Measurements from ENCODE around the gene CALM1.

CALM1 gene

DNA sequence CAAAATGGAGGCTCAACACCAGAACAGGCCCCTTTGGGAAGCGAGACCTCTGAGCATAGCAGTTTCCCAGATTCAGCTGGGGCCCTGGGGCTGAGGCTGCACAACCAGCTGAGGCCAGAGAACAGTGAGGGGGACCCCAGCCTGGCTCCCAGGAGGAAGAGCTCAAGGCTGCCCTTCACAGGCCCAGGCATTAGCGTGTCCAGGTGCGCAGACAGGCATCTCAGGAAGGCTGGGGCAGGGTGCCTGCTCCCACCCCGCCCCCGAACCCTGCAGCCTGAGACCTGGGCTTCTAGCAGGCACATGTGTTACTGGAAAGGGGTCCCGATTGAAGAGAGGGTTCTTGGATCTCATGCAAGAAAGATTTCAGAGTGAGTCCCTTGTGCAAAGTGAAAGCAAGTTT lies 27.2 kb downstream of the CALM1 start:
- H3K27me3 ChIP-seq (ENCODE audit: control insufficient read depth, low read length), result no peaks in the 10 kb centered on the region
- H3K9me3 ChIP-seq (ENCODE audit: control insufficient read depth, insufficient read depth, low read length), result no peaks in the 10 kb centered on the region
- no peaks in the 10 kb centered on the region for H4K20me1 ChIP-seq (ENCODE audit: control insufficient read depth, insufficient read depth, low read depth, low read length)
- TF ChIP-seq EZH2phosphoT487 (IDR thresholded peaks at IDR 0.05; ENCODE audit: borderline replicate concordance, low read length), result no peak
- TF ChIP-seq, protein P1, sequence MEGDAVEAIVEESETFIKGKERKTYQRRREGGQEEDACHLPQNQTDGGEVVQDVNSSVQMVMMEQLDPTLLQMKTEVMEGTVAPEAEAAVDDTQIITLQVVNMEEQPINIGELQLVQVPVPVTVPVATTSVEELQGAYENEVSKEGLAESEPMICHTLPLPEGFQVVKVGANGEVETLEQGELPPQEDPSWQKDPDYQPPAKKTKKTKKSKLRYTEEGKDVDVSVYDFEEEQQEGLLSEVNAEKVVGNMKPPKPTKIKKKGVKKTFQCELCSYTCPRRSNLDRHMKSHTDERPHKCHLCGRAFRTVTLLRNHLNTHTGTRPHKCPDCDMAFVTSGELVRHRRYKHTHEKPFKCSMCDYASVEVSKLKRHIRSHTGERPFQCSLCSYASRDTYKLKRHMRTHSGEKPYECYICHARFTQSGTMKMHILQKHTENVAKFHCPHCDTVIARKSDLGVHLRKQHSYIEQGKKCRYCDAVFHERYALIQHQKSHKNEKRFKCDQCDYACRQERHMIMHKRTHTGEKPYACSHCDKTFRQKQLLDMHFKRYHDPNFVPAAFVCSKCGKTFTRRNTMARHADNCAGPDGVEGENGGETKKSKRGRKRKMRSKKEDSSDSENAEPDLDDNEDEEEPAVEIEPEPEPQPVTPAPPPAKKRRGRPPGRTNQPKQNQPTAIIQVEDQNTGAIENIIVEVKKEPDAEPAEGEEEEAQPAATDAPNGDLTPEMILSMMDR (IDR thresholded peaks at IDR 0.05; ENCODE audit: low read depth, low read length, poor library complexity, severe bottlenecking), result no peak
- no peaks in the 10 kb centered on the region for H3K4me1 ChIP-seq (ENCODE audit: control insufficient read depth, low read length)
- H3K9me2 ChIP-seq (replicated peaks; ENCODE audit: control insufficient read depth, low read length), result no peaks in the 10 kb centered on the region
- H3F3A ChIP-seq (ENCODE audit: control insufficient read depth, insufficient read depth), result no peaks in the 10 kb centered on the region
- H3K4me3 ChIP-seq (ENCODE audit: low read length), result no peak overlapping the region
- no peaks in the 10 kb centered on the region for H3K79me2 ChIP-seq (ENCODE audit: control insufficient read depth, low read length)
- H3K27ac ChIP-seq (ENCODE audit: low read depth, low read length), result no peak overlapping the region
- no peaks in the 10 kb centered on the region for H3K36me3 ChIP-seq (ENCODE audit: control insufficient read depth, low read length)
- H3K4me2 ChIP-seq (ENCODE audit: low read length), result no peak overlapping the region

DNA sequence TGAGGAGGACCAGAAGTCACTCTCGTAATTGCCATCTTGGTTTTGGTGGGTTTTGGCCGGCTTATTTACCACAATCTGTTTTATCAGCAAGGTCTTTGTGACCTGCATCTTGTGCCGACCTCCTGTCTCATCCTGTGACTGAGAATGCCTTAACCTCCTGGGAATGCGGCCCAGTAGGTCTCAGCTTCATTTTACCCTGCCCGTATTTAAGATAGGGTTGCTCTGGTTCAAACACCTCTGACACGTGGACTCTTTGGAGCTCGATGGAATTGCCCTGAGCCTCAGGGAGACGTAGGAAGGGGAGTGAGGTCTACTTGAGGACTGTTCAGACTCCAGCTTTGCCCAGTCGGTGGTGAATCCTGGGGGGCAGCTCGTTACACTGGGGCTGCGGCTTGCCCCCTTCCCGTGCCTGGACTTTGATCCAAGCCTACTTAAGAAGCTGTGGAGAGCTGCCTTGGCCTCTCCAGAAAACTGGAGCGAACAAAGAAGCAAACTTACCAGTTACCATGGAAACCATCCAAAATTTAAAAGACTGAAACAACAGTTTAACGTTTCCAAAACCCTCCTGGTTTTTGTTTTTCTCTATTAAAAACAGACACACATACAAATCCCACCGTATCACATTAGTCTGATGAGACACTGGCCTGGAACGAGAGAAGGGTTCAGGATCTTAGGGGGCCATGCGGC lies 28.0 kb downstream of the CALM1 start:
- no peak for TF ChIP-seq EZH2phosphoT487 (IDR thresholded peaks at IDR 0.05; ENCODE audit: borderline replicate concordance, low read length)
- TF ChIP-seq, protein P1 (IDR thresholded peaks at IDR 0.05; ENCODE audit: low read depth, low read length, poor library complexity, severe bottlenecking), result no peak

DNA sequence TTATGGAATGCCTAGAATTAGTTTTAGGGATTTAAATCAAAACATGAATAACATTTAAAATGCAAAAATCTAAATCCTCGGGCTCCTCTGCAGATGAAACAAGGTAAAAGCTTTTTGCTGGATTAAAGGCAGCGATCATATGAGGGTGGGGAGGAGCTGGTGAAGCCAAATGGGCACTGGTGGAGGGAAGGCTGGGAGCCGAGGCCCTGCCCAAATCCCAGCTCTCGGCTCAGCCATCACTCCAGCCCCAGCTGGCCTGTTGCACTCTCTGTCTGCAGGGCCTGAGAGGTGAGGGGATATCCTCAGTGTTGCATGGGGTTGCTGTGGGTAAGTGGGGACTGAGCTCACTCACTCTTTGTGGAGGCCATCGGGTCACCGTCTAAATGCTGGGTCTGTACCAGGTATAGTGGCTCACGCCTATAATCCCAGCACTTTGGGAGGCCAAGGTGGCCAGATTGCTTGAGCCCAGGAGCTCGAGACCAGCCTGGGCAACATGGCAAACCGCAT lies 28.6 kb downstream of the CALM1 start:
- H3K9me2 ChIP-seq (replicated peaks; ENCODE audit: control insufficient read depth, low read length), result no peaks in the 10 kb centered on the region
- no peaks in the 10 kb centered on the region for H3K79me2 ChIP-seq (ENCODE audit: control insufficient read depth, low read length)
- no peaks in the 10 kb centered on the region for H3K27me3 ChIP-seq (ENCODE audit: control insufficient read depth, low read length)
- no peak overlapping the region for H3K27ac ChIP-seq (ENCODE audit: low read depth, low read length)
- H3F3A ChIP-seq (ENCODE audit: control insufficient read depth, insufficient read depth), result no peaks in the 10 kb centered on the region
- H3K9me3 ChIP-seq (ENCODE audit: control insufficient read depth, insufficient read depth, low read length), result no peaks in the 10 kb centered on the region
- H3K36me3 ChIP-seq (ENCODE audit: control insufficient read depth, low read length), result no peaks in the 10 kb centered on the region
- H3K4me2 ChIP-seq (ENCODE audit: low read length), result no peak overlapping the region
- no peak overlapping the region for H3K4me3 ChIP-seq (ENCODE audit: low read length)
- no peaks in the 10 kb centered on the region for H4K20me1 ChIP-seq (ENCODE audit: control insufficient read depth, insufficient read depth, low read depth, low read length)
- no peaks in the 10 kb centered on the region for H3K4me1 ChIP-seq (ENCODE audit: control insufficient read depth, low read length)
- TF ChIP-seq EZH2phosphoT487 (IDR thresholded peaks at IDR 0.05; ENCODE audit: borderline replicate concordance, low read length), result no peak
- TF ChIP-seq, protein P1 (IDR thresholded peaks at IDR 0.05; ENCODE audit: low read depth, low read length, poor library complexity, severe bottlenecking), result no peak

More for the DNA sequence above, 28.0 kb downstream of the CALM1 start:
- no peaks in the 10 kb centered on the region for H3K9me3 ChIP-seq (ENCODE audit: control insufficient read depth, insufficient read depth, low read length)
- no peaks in the 10 kb centered on the region for H3K79me2 ChIP-seq (ENCODE audit: control insufficient read depth, low read length)
- no peak overlapping the region for H3K27ac ChIP-seq (ENCODE audit: low read depth, low read length)
- no peaks in the 10 kb centered on the region for H3K9me2 ChIP-seq (replicated peaks; ENCODE audit: control insufficient read depth, low read length)
- no peaks in the 10 kb centered on the region for H3K4me1 ChIP-seq (ENCODE audit: control insufficient read depth, low read length)
- no peak overlapping the region for H3K4me3 ChIP-seq (ENCODE audit: low read length)
- H4K20me1 ChIP-seq (ENCODE audit: control insufficient read depth, insufficient read depth, low read depth, low read length), result no peaks in the 10 kb centered on the region
- H3K27me3 ChIP-seq (ENCODE audit: control insufficient read depth, low read length), result no peaks in the 10 kb centered on the region
- H3K4me2 ChIP-seq (ENCODE audit: low read length), result no peak overlapping the region
- no peaks in the 10 kb centered on the region for H3F3A ChIP-seq (ENCODE audit: control insufficient read depth, insufficient read depth)
- no peaks in the 10 kb centered on the region for H3K36me3 ChIP-seq (ENCODE audit: control insufficient read depth, low read length)
